ENCODE measurements around the gene DDX6.
A peak's percentile ranks its signal among the peaks of the same experiment; 100 is the strongest.
"Not testable (repeated sequence)": the region's sequence is repeated elsewhere in the genome, so short reads cannot be mapped to it uniquely, and the experiment has no call there.

DDX6 gene

GRCh38 chr11:118791111-118791960, at the start of gene DDX6:
TSS of gene DDX6 (minus strand) at chr11:118791164. CDS start at chr11:118786251, 4,913 bp downstream.
- peak; percentile 64 for DNase-seq (ENCODE audit: low read depth, low spot score)

- DNase-seq (ENCODE audit: low read depth, low spot score) = no peak
Observed at GRCh38 chr11:118838905-118839553, 48.1 kb upstream of the DDX6 start.

GRCh38 chr11:118837868-118838267, 46.9 kb upstream of the DDX6 start:
- DNase-seq (ENCODE audit: low read depth, low spot score) = no peak

- no peak for DNase-seq (ENCODE audit: low read depth, low spot score)
Observed at GRCh38 chr11:118834427-118835028, 43.6 kb upstream of the DDX6 start.

GRCh38 chr11:118827118-118827517, 36.2 kb upstream of the DDX6 start:
- DNase-seq (ENCODE audit: low read depth, low spot score) = no peak

GRCh38 chr11:118822936-118823510, 32.1 kb upstream of the DDX6 start:
- DNase-seq (ENCODE audit: low read depth, low spot score) = not testable (repeated sequence)

GRCh38 chr11:118820412-118821357, 29.7 kb upstream of the DDX6 start:
- DNase-seq (ENCODE audit: low read depth, low spot score) = no peak

GRCh38 chr11:118820025-118820379, 29.0 kb upstream of the DDX6 start:
- not testable (repeated sequence) for DNase-seq (ENCODE audit: low read depth, low spot score)

- DNase-seq (ENCODE audit: low read depth, low spot score) = no peak
Observed at GRCh38 chr11:118819334-118820024, 28.5 kb upstream of the DDX6 start.

GRCh38 chr11:118818130-118818529, 27.2 kb upstream of the DDX6 start:
- DNase-seq (ENCODE audit: low read depth, low spot score) = no peak

GRCh38 chr11:118813551-118813950, 22.6 kb upstream of the DDX6 start:
- no peak for DNase-seq (ENCODE audit: low read depth, low spot score)

- DNase-seq (ENCODE audit: low read depth, low spot score) = no peak
Observed at GRCh38 chr11:118812485-118812884, 21.5 kb upstream of the DDX6 start.

- no peak for DNase-seq (ENCODE audit: low read depth, low spot score)
Observed at GRCh38 chr11:118807800-118808778, 17.1 kb upstream of the DDX6 start.

- DNase-seq (ENCODE audit: low read depth, low spot score) = no peak
Observed at GRCh38 chr11:118806400-118806799, 15.4 kb upstream of the DDX6 start.

- no peak for DNase-seq (ENCODE audit: low read depth, low spot score)
Observed at GRCh38 chr11:118804094-118804493, 13.1 kb upstream of the DDX6 start.

- DNase-seq (ENCODE audit: low read depth, low spot score) = no peak
Observed at GRCh38 chr11:118799372-118799771, 8.4 kb upstream of the DDX6 start.

GRCh38 chr11:118797510-118797909, 6.5 kb upstream of the DDX6 start:
- no peak for DNase-seq (ENCODE audit: low read depth, low spot score)

- peak; percentile 41 for DNase-seq (ENCODE audit: low read depth, low spot score)
Observed at GRCh38 chr11:118792570-118793124, 1.7 kb upstream of the DDX6 start.

- DNase-seq (ENCODE audit: low read depth, low spot score) = no peak
Observed at GRCh38 chr11:118791961-118792569, 1.1 kb upstream of the DDX6 start.
